GM12872 (cell line): Measurements from ENCODE around the gene RAB23.

Source experiments
- CTCF ChIP-seq: IDR thresholded peaks from 3 replicates; pipeline ENCODE4 v1.5.1; 2011; ENCODE audit warnings: low read depth, mild to moderate bottlenecking, low read length, moderate library complexity; ENCODE audit not compliant: insufficient read depth

Gene RAB23

GRCh38 chr6:57261926-57262325 lies 39.8 kb upstream of the RAB23 start:
- TF ChIP-seq CTCF = no peak

DNA sequence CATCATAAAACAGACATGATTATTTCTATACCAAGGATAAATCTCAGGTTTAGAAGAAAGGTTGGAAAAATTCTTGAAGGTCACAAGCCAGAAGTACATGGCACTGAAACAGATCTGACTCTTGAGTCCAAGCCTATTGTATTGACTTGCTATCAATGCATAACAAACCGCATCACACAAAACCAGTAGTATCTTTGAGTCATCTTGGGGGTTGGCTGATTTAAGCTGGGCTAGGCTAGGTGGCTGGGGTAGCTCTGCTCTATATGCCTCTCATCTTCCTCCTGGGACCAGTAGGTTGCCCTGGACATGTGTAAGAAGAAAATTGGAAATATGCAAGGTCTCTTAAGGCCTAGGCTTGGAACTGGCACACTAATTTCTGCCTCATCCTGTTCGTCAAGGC lies 37.0 kb upstream of the RAB23 start:
- no peak for TF ChIP-seq CTCF

DNA sequence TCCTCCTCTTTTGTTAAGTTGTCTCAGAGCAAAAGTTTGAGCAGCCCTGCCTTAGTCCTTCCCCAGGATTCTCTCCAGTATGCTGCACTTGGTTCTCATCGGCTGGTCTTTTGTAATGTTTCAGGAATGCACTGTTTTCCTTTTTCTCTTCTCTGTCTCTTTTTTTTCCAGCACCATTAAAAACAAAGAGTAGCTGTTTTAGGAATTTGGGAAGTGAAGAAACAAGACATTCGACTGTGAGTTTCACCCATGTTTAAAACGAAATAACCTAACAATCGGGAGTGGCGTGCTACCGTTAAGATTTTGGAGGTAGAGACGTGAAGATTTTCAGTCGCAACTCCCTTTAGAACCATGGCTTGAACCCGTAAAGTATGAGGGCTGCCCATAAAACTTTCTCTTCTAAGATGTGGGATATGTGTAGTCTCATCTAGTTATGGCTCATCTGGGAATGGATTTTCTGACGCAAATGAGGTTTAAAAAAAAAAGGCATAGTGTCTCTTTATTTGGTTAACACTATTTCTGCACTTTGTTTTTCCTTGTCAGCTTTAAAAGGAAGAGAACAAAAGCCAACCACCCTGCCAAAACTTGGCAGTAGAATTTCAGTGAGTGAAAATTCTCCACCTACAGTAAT lies 35.9 kb upstream of the RAB23 start:
- TF ChIP-seq CTCF = no peak

- no peak for TF ChIP-seq CTCF
Measured at GRCh38 chr6:57256541-57256940, 34.4 kb upstream of the RAB23 start.

GRCh38 chr6:57255451-57256169 lies 33.5 kb upstream of the RAB23 start:
- TF ChIP-seq CTCF = no peak

DNA sequence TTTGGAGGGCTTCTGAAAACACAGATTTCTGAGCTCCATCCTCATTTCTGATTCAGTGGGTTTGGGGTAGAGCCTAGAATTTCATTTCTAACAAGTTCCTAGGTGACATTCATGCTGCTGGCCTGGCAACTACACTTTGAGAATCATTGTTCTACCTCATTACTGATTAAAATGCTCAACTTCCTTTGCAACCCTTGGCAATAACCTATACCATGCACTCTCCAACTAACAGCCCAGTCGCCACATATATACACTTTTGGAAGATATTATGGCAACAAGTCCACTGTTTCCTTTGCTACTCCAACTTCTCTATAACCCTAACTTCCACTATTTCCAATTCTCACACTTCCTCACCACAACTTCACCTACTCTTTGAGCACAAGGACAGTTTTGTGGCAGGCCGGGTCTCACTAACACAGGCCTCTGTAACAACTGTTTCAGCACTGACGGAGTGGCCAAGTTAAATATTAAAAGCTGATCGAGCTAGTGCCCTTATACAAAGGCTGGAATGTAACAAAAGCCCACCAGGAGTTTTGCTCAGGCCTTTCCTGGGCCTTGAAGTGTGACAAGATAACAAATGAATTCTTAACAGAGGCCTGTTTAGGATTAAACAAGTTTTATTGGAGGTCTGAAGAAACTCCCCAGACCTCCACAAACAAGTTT lies 32.1 kb upstream of the RAB23 start:
- no peak for TF ChIP-seq CTCF

GRCh38 chr6:57252975-57253374 lies 30.9 kb upstream of the RAB23 start:
- TF ChIP-seq CTCF = no peak
